Astrocyte of the spinal cord (primary cell): ENCODE data around the gene TMCC2.
"Not testable (repeated sequence)": the region's sequence is repeated elsewhere in the genome, so short reads cannot be mapped to it uniquely, and the experiment has no call there.

Experiments used
- DNase-seq: peaks from one replicate; pipeline ENCODE4 v3.0.0; 2011; ENCODE audit warnings: low read depth, low spot score
- H3K4me3 ChIP-seq: 2 replicates; pipeline ENCODE4 v1.5.1; 2011; ENCODE audit warnings: low read depth, mild to moderate bottlenecking, low read length, moderate library complexity
- in situ Hi-C: cut with HindIII; loops from 2 replicates; pipeline ENCODE4 v1.10.0; 2017; ENCODE audit warnings: low sequenced_read_pairs
- TF ChIP-seq, protein P1 (sequence below): IDR thresholded peaks from 2 replicates; pipeline ENCODE4 v1.5.1; 2012; ENCODE audit warnings: low read depth, mild to moderate bottlenecking, low read length, inconsistent platforms

The TMCC2 gene, protein sequence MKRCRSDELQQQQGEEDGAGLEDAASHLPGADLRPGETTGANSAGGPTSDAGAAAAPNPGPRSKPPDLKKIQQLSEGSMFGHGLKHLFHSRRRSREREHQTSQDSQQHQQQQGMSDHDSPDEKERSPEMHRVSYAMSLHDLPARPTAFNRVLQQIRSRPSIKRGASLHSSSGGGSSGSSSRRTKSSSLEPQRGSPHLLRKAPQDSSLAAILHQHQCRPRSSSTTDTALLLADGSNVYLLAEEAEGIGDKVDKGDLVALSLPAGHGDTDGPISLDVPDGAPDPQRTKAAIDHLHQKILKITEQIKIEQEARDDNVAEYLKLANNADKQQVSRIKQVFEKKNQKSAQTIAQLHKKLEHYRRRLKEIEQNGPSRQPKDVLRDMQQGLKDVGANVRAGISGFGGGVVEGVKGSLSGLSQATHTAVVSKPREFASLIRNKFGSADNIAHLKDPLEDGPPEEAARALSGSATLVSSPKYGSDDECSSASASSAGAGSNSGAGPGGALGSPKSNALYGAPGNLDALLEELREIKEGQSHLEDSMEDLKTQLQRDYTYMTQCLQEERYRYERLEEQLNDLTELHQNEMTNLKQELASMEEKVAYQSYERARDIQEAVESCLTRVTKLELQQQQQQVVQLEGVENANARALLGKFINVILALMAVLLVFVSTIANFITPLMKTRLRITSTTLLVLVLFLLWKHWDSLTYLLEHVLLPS

DNA sequence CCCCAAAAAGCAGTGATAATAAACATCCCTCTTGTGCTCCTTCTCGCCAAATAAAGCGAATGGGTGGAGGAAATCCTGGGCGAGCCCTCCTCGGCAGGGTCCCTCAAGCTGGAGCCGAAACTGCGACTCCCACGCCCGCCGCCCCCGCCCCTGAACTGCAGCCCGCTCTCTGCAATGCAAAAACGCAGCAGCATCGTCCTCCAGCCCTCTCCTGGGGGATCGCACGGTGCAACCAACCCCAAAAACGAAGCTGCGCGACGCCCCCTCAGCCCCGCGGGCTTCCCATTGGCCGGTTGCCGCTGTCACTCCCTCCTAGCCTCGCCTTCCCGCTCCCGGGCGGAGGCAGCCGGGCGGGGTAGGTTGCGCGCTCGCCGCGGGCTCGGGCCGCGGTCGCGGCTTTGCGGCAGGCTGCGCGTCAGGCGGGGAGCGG, at the start of gene TMCC2:
Gene TMCC2 (plus strand): TSS at position 363 of the 430 bp plus-strand sequence. CDS start 619 bp downstream, outside the sequence.
- in situ Hi-C loops: no loop called here
- TF ChIP-seq, protein P1, sequence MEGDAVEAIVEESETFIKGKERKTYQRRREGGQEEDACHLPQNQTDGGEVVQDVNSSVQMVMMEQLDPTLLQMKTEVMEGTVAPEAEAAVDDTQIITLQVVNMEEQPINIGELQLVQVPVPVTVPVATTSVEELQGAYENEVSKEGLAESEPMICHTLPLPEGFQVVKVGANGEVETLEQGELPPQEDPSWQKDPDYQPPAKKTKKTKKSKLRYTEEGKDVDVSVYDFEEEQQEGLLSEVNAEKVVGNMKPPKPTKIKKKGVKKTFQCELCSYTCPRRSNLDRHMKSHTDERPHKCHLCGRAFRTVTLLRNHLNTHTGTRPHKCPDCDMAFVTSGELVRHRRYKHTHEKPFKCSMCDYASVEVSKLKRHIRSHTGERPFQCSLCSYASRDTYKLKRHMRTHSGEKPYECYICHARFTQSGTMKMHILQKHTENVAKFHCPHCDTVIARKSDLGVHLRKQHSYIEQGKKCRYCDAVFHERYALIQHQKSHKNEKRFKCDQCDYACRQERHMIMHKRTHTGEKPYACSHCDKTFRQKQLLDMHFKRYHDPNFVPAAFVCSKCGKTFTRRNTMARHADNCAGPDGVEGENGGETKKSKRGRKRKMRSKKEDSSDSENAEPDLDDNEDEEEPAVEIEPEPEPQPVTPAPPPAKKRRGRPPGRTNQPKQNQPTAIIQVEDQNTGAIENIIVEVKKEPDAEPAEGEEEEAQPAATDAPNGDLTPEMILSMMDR: no peak
- peak within 1 kb of the TSS; percentile 66 for H3K4me3 ChIP-seq
- DNase-seq: peak; percentile 87

DNA sequence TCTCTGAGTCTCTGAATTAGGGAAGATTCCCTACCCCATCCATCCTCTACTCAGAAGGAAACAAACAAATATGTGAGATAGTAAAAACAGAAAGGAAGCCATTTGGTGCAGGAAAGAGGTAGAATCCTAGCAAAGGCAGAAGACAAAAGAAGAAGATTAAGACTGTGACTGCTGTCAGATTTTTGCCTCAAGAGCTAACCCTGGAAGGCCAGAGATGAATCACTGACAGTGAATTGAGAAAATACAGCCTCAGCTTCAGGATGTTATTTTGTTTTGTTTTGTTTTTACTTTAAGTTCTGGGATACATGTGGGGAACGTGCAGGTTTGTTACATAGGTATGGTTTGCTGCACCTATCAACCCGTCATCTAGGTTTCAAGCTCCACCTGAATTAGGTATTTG, 47.9 kb upstream of the TMCC2 start:
- no peak overlapping the region for H3K4me3 ChIP-seq
- in situ Hi-C loops: no loop called here
- no peak for DNase-seq
- TF ChIP-seq, protein P1: no peak

DNA sequence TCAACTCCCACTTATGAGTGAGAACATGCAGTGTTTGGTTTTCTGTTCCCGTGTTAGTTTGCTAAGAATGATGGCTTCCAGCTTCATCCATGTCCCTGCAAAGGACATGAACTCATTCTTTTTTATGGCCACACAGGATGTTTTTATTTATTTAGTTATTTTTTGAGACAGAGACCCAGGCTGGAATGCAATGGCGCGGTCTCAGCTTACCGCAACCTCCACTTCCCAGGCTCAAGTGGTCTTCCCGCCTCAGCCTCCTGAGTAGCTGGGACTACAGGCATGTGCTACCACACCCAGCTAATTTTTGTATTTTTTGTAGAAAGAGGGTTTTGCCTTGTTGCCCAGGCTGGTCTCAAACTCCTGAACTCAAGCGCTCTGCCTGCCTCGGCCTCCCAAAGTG, 47.4 kb upstream of the TMCC2 start:
- in situ Hi-C loops, DNase-seq, H3K4me3 ChIP-seq: not testable (repeated sequence)

DNA sequence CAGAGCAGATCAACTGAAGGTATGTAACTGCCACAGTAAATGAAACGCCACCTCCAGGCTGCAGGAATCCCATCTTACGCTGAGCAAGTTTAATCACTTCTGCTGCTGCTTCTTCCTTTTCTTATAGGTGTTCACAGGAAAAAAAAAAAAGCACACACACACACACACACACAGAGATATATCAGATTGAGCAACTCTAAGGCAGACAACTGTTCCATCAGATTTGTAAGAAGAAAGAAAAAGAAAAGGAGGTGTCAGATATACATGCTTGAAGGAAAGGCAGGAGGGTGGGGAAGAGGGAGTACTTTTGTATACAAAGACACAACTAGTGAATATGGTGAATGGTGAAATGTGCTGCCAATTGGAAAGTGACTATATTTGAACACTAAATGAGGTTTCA, 44.8 kb upstream of the TMCC2 start:
- TF ChIP-seq, protein P1: no peak
- DNase-seq: no peak
- H3K4me3 ChIP-seq: no peak overlapping the region
- in situ Hi-C loops: no loop called here

DNA sequence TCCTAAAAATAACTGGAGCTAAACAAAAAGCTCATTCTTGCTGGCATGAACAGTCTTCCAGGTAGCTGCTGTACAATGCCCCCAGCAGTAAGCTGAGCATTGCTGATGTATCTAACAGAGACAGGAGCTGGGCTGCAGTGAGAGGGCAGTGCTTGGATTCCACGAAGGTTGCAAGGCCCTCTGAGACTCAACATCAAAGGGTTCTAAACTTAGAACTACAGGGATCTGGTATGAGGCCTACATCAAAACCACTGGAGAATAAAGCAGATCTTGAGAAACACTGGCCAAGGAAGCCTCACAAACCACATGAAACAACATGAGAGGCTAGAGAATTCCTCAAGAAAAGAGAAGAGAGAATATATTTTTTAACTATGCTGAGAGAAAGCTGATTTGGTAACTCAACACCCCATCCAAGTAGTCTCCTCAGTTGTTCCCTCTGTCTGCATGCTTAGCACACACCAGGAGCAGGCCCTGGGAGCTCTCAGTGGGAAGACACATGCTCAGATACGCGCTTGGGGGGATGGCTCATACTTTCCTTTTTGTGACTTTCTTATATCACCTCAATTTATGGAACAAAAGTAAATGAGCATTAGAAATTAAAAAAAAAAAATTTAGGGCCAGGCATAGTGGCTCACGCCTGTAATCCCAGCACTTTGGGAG, 43.9 kb upstream of the TMCC2 start:
- DNase-seq: peak; percentile 77
- TF ChIP-seq, protein P1: no peak
- H3K4me3 ChIP-seq: no peak overlapping the region
- in situ Hi-C loops: no loop called here

DNA sequence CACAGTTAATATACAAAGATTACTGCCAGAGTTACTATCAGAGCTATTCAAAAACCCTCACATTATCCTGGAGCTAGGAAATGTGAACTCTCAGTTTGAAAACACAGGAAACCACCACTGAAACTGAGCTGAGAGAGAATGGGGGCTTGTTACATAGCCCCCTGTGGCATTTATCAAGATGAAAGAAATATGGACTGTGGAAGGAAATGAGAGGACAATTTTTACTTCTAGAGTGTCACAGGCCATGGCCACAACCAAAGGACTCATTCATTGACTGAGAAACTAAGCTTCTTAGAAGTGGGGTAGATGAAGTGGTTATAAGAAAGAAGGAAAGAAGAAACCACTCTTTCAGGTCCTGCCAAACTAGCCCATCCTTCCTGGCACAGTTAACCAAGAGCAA, 41.6 kb upstream of the TMCC2 start:
- H3K4me3 ChIP-seq: no peak overlapping the region
- in situ Hi-C loops: no loop called here
- no peak for DNase-seq
- TF ChIP-seq, protein P1: no peak
